ENCODE data around the gene SH2D5.

Gene SH2D5
- total RNA-seq = 1.7 to 2.0 (median 1.8) reads per million in 4 experiments

DNA sequence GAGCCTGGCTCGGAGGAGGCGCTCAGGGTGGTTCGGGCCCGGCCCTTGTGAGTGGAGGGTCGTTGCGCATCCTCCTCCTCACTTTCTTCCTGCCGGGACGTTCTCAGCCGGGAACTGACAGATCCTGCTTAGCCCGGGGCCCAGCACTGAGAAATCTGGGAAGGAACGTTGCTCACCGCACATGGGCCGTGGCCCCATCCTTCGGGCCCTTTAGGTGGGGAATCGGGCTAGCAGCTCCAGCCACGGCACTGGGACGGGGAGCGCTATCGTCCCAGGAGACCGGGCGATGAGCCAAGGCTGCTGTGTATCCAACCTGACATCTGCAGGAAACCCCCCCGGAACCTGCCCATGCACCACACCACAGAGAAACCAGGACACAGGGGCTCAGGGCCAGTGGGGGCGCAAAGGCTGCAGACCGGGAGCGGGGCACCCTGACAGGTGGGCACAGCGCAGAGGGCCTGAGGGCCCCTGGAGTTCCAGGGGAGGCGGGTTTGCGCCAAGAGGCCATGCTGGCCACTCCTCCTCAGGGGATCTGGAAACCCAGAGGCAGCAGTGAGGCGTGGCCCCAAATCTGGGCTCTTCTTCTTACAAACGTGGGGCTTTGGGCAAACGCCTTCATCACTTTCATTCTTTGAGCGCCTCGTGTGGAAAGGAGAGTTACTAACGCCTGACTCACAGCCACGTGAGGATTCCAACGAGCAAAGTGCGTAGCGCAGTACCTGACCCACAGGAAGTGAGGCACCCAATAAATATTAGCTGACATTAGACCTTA is at the start of gene SH2D5:
TSS of gene SH2D5 (minus strand) at position 116 of the 772 bp plus-strand sequence. CDS start 4,659 bp downstream, outside the sequence.
- peak; percentile 11 for DNase-seq

DNA sequence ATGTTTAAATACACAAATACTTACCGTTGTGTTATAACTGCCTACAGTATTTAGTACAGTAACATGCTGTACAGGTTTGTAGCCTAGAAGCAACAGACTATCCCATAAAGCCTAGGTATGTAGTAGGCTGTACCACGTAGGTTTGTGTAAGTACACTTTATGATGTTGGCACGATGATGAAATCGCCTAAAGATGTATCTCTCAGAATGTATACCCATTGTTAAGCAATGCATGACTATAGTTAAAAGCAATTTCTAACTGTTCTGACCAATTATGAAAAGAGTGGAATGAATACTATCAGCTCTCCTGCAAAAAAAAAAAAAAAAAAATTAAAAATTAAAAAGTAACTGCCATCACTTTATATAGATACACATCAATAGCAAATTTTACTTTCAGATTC is 43.2 kb upstream of the SH2D5 start:
- no peak for DNase-seq

DNA sequence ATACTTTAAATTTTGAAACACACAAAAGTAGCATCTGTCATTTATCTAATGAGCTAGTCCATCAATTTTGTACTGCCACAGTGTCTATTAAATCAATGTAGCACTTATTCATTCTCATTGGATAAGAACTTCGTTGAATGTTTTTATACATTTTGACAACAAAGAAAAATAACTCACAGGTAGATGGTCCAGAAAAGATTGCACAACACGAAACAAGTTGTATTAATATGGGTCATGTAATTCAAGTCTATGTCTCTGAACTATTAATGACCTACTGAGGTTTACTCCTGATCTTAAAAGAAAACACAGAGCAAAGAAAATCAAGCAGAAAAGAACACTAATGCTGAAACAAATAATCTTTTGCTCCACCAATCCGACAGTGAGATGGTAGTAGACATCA is 39.3 kb upstream of the SH2D5 start:
- DNase-seq = no peak

DNA sequence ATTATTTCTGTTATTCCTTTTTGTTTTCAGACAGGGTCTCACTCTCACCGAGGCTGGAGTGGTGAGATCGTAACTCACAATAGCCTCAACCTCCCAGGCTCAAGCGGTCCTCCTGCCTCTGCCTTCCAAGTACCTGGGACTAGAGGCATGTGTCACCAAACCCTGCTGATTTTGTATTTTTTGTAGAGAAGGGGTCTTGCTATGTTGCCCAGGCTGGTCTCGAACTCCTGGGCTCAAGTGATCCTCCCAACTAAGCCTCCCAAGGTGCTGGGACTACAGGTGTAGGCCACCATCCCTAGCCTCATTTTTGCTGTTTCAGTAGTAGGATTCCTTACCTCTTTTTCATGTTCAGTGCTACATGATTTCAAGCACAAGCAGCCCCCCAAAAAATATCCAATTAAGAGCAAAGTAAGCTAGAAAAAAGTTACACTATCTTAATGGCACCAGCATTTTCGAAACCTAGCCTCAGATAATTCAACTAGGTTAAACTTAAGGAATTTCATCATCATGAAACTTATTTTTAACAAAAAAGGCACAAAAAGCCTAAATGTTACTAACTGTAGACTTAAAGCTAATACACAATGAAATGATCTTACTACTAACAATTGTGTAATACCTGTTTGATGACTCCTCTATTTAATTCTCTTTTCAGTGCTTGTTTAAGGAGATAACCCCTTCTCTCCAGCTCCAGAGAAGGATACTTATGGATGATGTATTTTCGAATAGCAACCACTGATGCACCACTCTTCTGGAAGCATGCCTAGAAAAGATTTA is 38.0 kb upstream of the SH2D5 start:
- DNase-seq = no peak

- no peak for DNase-seq
These were observed 34.8 kb upstream of the SH2D5 start for GRCh38 chr1:20767271-20767670.

DNA sequence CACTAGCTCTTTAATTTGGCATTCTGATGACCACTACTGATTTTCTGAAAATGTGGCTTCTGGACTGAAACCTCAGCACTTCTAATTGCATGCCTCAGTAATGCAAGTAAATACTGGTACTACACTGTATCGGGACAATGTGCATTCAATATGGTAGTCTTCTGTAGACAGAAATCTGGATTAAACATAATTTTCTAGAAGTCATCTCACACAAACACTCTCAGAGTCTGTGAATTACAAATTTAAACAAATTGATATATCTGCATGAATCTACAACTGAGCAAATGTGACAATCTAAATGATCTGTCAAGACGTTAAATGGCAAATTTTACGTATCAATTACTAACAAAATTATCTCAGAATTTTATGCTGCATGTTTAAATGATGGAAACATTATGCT is 30.9 kb upstream of the SH2D5 start:
- no peak for DNase-seq

DNA sequence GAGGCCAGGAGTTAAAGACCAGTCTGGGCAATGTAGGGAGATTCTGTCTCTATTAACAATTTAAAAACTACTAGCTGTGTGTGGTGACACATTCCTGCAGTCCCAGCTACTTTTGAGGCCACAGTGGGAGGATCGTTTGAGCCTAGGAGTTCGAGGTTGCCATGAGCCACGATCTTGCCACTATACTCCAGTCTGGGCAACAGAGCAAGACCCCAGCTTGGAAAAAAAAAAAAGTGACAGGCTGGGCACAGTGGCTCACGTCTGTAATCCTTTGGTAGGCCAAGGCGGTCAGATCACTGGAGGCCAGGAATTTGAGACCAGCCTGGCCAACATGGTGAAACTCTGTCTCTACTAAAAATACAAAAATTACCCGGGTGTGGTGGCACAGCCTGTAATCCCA is 27.8 kb upstream of the SH2D5 start:
- no peak for DNase-seq

GRCh38 chr1:20753589-20753988 is 21.1 kb upstream of the SH2D5 start:
- no peak for DNase-seq

DNA sequence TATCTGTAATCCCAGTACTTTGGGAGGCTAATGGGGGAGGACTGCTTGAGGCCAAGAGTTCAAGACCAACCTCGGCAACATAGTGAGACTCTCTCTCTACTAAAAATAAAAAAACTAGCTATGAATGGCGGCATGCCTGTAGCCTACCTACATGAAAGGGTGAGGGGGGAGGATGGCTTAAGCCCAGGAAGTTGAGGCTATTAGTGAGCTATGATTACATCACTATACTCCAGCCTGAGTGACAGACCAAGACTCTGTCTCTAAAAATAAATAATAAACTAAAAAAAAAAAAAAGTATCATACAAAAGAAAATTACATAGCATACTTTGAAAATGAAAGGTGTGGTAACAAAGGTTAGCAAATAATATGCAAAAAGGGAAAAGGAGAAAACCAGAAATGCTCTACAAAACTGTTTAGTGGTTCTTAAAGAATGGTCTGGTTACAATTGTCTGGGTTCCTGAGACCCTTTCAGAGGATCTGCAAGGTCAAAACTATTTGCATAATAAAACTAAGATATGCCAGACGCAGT is 19.0 kb upstream of the SH2D5 start:
- DNase-seq = no peak

- no peak for DNase-seq
These were observed 10.2 kb upstream of the SH2D5 start for GRCh38 chr1:20742671-20743070.

- no peak for DNase-seq
These were observed 8.3 kb upstream of the SH2D5 start for GRCh38 chr1:20740781-20741180.

GRCh38 chr1:20739225-20739624 is 6.7 kb upstream of the SH2D5 start:
- DNase-seq = no peak

- no peak for DNase-seq
These were observed 3.1 kb upstream of the SH2D5 start for GRCh38 chr1:20735581-20736111.

- no peak for DNase-seq
These were observed 965 bp upstream of the SH2D5 start for GRCh38 chr1:20733360-20733975.

DNA sequence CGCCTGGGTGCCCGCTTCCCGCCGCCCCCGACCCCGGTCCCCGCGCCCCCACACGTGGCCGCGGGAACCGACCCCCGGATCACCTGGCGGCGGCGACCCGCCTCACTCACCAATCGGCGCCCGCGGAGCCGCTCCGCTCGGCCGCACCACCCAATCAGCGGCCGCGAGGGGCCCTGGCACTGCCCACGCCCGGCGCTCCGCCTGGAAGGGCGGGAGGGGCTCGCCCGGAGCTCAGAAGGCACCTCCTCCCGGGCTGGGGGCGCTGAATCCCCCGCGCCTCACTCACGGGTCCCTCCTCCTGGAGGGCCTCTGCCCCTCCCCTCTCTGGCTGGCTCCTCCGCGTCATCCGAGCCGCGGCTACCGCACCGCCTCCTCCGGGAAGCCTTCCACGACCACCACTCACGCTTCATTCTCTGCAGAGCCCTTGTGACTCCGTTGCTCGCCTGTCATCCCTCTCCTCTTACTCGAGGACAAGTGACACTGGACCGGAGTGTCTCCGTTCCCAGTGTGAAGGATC is 374 bp downstream of the SH2D5 start:
- DNase-seq = peak; percentile 54

DNA sequence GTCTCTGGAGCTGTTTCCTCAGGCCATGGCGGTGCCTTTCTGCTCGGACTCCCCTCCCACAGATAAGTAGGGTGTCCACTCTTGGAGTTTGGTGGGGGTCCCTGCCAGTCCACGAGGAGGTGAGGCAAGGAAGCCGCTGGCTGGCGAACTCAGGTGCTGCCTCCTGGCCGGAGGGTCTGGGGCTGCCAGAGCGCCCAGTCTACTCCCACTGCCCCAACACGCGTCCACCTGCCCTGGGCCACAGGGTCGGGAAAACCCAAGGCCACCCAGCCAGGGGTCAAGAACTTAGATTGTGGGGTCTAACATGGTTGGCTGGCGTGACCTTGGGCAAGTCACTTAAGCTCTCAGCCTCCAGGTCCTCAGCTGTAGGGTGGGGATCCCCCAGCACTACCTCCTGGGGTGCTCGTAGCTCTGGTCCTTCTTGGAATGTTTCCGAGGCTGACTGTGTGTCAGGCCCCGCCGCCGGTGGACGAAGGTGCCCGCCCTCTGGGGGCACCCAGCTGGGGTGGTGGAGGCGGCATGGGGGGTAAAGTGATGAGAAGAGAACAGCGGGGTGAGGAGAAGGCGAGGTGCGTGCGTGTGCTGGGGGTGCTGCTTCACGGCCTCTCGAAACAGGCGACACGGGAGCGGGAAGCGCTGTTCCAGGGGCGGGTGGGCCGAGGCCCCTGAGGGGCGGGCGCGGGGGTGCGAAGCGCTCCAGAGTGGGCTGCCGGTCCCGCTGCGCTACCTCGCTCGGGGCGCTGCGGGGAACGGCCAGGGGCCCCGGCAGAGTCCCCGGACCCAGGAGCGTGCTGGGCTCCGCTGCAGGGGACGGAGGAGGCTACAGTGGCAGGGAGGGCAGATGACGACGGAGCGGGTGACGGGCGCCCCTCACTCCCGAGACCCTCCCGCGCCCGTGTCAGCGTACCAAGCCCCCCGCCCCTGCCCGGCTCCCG is 1.2 kb downstream of the SH2D5 start:
- no peak for DNase-seq

DNA sequence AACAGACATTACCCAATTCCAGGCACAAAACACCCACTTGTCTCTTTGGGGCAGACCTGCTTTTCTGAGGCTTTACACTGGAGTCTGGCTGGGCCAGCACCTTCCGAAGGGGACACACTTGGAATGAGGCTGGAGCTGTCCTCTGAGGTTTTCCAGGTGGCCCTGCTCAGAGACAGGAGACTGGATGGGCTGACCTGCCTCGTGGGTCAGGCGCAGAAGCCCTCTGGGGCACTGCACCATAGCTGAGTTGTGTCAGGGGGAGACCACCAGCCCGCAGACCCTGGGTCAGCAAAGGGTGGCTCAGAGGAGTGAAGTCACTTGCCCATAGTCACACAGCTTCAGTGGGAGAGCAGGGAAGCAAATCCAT is 1.8 kb downstream of the SH2D5 start:
- DNase-seq = no peak

DNA sequence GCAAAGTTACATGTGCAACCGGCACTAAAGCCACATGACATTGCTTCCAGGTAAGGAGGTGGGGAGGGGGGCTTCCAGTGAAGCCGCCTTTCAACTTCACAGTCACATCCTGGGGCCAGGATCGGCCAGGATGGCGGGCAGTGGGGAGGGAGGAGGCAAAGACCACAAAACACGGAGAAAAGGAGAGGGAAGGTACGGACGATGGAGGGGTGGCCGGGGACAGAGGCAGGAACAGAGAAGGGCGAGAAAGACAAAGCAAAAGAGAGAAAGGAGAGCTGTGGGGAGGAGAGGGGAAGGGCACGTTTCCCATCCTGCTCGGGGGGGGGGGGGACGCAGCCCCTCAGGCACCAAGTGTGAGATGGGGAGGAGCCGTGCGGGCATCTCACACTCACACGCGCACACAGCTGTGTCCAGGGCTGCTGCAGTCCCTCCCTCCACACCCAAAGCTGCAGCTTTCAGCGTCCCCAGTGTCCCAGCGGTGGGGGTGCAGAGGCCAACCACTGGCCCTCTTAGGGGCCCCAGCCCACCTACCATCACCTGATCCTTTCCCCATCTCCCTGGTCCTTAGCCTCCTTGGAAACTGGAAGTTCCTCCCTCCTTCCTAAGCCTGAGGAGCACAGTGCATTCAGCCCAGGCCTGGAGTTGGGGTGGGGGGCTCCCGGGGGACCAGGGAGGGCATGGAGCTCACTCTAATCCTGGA is 2.4 kb downstream of the SH2D5 start:
- no peak for DNase-seq

DNA sequence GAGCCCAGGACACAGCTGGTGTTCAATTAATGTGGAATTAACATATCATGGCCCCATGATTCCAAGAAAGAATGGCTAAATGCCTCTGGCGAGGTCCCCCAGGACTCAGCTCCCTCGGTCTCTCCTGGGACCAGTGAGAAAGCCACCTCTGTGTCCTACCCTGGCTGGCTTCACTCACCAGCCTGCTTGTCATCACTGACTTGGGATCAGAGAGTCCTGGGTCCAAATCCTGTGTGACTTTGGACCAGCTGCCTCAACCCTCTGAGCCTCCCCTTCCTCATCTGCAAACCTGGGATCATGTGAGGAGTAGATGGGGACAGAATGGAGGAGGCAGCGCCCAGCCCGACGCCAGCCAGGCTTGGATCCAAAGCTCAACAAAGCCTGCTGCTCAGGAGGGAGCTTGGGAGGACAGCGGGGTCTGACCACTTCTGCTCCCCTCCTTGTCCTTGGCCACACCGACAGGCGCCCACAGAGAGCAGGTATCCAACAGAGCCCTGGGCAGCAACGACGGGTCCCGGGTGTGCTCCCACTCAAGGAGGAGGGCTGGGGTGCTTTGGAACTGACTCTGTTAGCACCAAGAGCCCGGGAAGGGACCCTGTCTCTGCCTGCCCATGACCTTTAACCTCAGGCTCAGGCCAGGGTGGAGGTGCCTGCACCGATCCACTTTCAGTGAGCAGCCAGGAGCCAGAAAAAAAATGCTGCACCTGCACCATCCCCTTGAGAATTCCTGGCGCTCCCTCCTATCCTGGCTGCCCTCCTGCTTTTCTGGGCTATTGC is 3.2 kb downstream of the SH2D5 start:
- DNase-seq = no peak

GRCh38 chr1:20728371-20729154 is 3.9 kb downstream of the SH2D5 start:
- DNase-seq = no peak

Data from effector CD8-positive, alpha-beta T cell (primary cell).